ENCODE data around the gene TOMT. TPM values are rescaled to one million over a fixed set of nuclear protein-coding genes. Genes with fewer than 3 reads are reported as not detected.

The TOMT gene
- total and polyA plus RNA-seq, 7 experiments from 2014 or later, result 0.42 TPM; not detected in 6

DNA sequence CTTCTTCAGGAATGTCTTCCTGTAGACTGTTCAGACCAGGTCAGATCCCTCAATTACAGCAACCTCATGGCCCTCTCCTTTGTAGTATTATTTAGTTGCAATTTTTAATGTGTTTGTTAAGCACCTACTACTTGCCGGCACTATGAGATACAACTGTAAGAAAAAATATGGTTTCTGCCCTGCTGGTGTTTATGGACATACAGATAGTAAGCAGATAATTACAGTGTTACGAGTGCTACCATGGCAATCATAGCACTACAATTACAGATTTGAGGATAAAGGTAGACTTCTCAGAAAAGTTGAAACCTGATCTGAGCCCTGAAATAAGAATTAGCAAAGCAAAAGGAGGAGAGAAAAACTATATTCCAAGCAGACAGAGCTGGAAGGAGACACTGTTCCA is 22.3 kb upstream of the TOMT start:
- CTCF ChIA-PET, result interaction anchor here (4.1 kb wide), 1 partner anchor 58 kb away, joined by 26 read pairs; no protein-coding TSS in a partner anchor
- H3K9me3 ChIP-seq (ENCODE audit: control insufficient read depth in 2 of 3, low read length in 3 of 3), result no peaks in the 10 kb centered on the region
- H3K4me3 ChIP-seq (ENCODE audit: low read length), result no peak overlapping the region
- H3K27ac Mint-ChIP-seq, result peak overlapping the region; percentile 53 to 100 (median 84)
- H3K36me3 Mint-ChIP-seq, result peaks cover 0 to 8% (median 0%) of the 10 kb centered on the region in 5 donors
- peaks cover 10% of the 10 kb centered on the region in 2 donors for H3K4me1 ChIP-seq (ENCODE audit: control insufficient read depth in 2 of 2, insufficient read depth in 2 of 2, low read length in 2 of 2)
- POLR2A ChIA-PET, result interaction anchor here (1.4 to 3.8 kb wide), 3 partner anchors 18 to 44 kb away, joined by 4 to 36 read pairs (median 25); partner anchors contain the start of gene ANAPC15
- peaks cover 0 to 3% (median 0%) of the 10 kb centered on the region in 11 donors for H3K9me3 Mint-ChIP-seq
- no peak overlapping the region for H3K4me3 Mint-ChIP-seq
- no peaks in the 10 kb centered on the region for H3K27me3 Mint-ChIP-seq
- no peak for DNase-seq
- H3K36me3 ChIP-seq (ENCODE audit: control insufficient read depth in 2 of 3, insufficient read depth in 3 of 3, low read length in 3 of 3), result peaks cover 0 to 6% (median 0%) of the 10 kb centered on the region in 3 experiments
- H3K27ac ChIP-seq (ENCODE audit: low read depth, low read length), result no peak overlapping the region
- peaks cover 25 to 54% (median 43%) of the 10 kb centered on the region in 7 donors for H3K4me1 Mint-ChIP-seq
- intact Hi-C loops (cut with micrococcal nuclease), result no loop called here
- no peak for ATAC-seq
- no peaks in the 10 kb centered on the region for H3K27me3 ChIP-seq (ENCODE audit: control insufficient read depth in 2 of 2, insufficient read depth in 2 of 2, low read length in 2 of 2)

DNA sequence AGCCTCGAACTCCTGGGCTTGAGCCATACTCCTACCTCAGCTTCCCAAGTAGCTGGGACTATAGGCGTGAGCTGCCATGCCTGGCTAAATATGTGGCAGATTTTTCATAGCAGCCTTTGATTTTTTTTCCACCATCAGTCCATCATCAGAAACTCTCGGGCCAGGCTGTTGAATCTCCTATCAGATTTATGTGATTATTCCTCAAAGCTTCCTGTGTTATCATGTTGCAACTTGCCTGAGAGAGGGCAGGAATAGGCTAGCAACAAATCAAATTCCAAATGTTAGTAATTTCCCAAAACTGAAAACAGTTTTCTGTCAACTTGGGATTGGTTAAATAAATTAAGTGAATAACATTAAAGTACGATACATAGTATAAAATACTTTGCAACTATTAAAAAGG is 21.6 kb upstream of the TOMT start:
- no peak for ATAC-seq
- CTCF ChIA-PET, result interaction anchor here (0.6 to 4.1 kb wide), 3 partner anchors 11 to 59 kb away, joined by 3 to 26 read pairs (median 4); no protein-coding TSS in a partner anchor
- Histone ChIP-seq H3K9me3 (ENCODE audit: control insufficient read depth in 2 of 3, low read length in 3 of 3) (no peaks in the 10 kb centered on the region), H3K27me3 (ENCODE audit: control insufficient read depth in 2 of 2, insufficient read depth in 2 of 2, low read length in 2 of 2) (no peaks in the 10 kb centered on the region), H3K4me3 (ENCODE audit: low read length) (no peak overlapping the region), H3K27ac (ENCODE audit: low read depth, low read length) (no peak overlapping the region), H3K4me1 (ENCODE audit: control insufficient read depth in 2 of 2, insufficient read depth in 2 of 2, low read length in 2 of 2) (peaks cover 8 to 10% of the 10 kb centered on the region in 2 donors), H3K36me3 (ENCODE audit: control insufficient read depth in 2 of 3, insufficient read depth in 3 of 3, low read length in 3 of 3) (peaks cover 0 to 6% (median 0%) of the 10 kb centered on the region in 3 experiments)
- Mint-ChIP-seq H3K36me3 (peaks cover 0 to 8% (median 0%) of the 10 kb centered on the region in 5 donors), H3K4me3 (no peak overlapping the region), H3K27ac (peak overlapping the region in 6 of 9 donors; percentile 49 to 100 (median 88)), H3K4me1 (peaks cover 22 to 47% (median 36%) of the 10 kb centered on the region in 7 donors), H3K9me3 (peaks cover 0 to 3% (median 0%) of the 10 kb centered on the region in 11 donors), H3K27me3 (no peaks in the 10 kb centered on the region)
- POLR2A ChIA-PET, result interaction anchor here (0.7 to 3.8 kb wide), 5 partner anchors 12 to 54 kb away, joined by 3 to 36 read pairs (median 4); partner anchors contain the start of gene ANAPC15
- intact Hi-C loops (cut with micrococcal nuclease), result no loop called here
- DNase-seq, result no peak

DNA sequence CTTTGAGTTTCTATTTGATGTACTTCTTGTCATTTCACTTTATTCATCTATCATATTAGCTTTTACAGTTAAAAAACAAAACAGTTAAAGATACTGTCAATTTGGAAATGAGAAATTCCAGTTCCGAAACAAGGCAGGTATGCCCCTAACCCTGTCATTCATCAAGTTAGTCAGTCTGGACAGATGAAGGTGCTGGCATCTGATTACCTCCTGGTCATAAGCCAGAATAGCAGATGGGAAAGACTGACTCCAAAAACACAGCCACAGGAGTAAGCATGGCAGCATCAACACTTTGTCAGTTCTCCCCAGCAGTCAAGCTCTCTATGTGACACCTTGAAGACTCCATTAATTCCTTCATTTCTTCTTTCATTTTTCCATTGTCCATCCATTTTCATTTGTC is 20.8 kb upstream of the TOMT start:
- Mint-ChIP-seq H3K27ac (peak overlapping the region in 7 of 9 donors; percentile 29 to 75 (median 58)), H3K9me3 (peaks cover 0 to 3% (median 0%) of the 10 kb centered on the region in 11 donors), H3K27me3 (no peaks in the 10 kb centered on the region), H3K4me3 (no peak overlapping the region), H3K4me1 (peaks cover 15 to 42% (median 31%) of the 10 kb centered on the region in 7 donors), H3K36me3 (peaks cover 0 to 13% (median 0%) of the 10 kb centered on the region in 5 donors)
- intact Hi-C loops (cut with micrococcal nuclease), result no loop called here
- POLR2A ChIA-PET, result interaction anchor here (0.7 to 3.8 kb wide), 7 partner anchors 11 to 55 kb away, joined by 3 to 36 read pairs (median 4); partner anchors contain the start of gene ANAPC15
- DNase-seq (no peak), ATAC-seq (no peak)
- Histone ChIP-seq H3K9me3 (ENCODE audit: control insufficient read depth in 2 of 3, low read length in 3 of 3) (no peaks in the 10 kb centered on the region), H3K36me3 (ENCODE audit: control insufficient read depth in 2 of 3, insufficient read depth in 3 of 3, low read length in 3 of 3) (peaks cover 0 to 6% (median 4%) of the 10 kb centered on the region in 3 experiments), H3K4me3 (ENCODE audit: low read length) (no peak overlapping the region), H3K27ac (ENCODE audit: low read depth, low read length) (no peak overlapping the region), H3K27me3 (ENCODE audit: control insufficient read depth in 2 of 2, insufficient read depth in 2 of 2, low read length in 2 of 2) (no peaks in the 10 kb centered on the region), H3K4me1 (ENCODE audit: control insufficient read depth in 2 of 2, insufficient read depth in 2 of 2, low read length in 2 of 2) (peaks cover 0 to 10% of the 10 kb centered on the region in 2 donors)
- CTCF ChIA-PET, result interaction anchor here (0.6 to 4.1 kb wide), 5 partner anchors 34 to 63 kb away, joined by 3 to 26 read pairs (median 4); no protein-coding TSS in a partner anchor

DNA sequence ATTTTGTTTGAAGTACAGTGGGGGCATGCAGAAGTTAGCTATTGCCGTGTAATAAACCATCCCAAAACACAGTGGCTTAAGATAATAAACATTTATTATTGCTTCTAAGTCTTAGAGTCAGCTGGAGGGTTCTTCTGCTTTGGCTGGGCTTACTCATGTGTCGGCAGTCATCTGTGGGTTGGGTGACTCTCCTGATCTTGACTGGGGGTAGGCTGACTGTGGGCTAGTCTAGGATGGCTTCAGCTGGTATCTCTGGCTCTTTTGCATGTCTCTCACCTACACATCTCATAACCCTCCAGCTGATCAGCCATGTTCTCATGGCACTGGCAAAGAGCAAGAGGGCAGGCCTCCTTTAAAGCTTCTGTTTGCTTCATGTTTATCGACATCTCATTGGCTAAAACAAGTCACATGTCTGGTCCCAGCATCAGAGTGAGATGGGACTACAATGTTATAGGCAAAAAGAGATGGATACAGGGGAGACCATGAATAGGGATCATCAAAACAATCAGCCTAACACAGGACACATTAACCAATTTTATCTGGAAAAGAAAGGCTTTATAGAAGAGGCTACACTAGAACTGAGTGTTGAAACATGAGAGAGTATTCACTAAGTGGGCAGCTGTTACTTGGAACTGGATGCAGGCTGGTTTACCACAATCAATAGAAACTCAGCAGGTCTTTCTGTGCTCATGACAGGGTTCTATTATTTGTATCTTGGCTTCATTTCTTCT is 19.9 kb upstream of the TOMT start:
- Mint-ChIP-seq H3K27me3 (no peaks in the 10 kb centered on the region), H3K4me3 (no peak overlapping the region), H3K36me3 (peaks cover 0 to 15% (median 0%) of the 10 kb centered on the region in 5 donors), H3K4me1 (peaks cover 12 to 33% (median 24%) of the 10 kb centered on the region in 7 donors), H3K9me3 (peaks cover 0 to 3% (median 0%) of the 10 kb centered on the region in 11 donors), H3K27ac (peak overlapping the region in 8 of 9 donors; percentile 58 to 83 (median 76))
- H3K27me3 ChIP-seq (ENCODE audit: control insufficient read depth in 2 of 2, insufficient read depth in 2 of 2, low read length in 2 of 2), result no peaks in the 10 kb centered on the region
- ChIA-PET CTCF (interaction anchor here (0.9 to 4.1 kb wide), 6 partner anchors 15 to 63 kb away, joined by 3 to 26 read pairs (median 6); no protein-coding TSS in a partner anchor), POLR2A (interaction anchor here (0.6 to 3.8 kb wide), 7 partner anchors 14 to 67 kb away, joined by 3 to 36 read pairs (median 3); no protein-coding TSS in a partner anchor)
- no peaks in the 10 kb centered on the region for H3K9me3 ChIP-seq (ENCODE audit: control insufficient read depth in 2 of 3, low read length in 3 of 3)
- DNase-seq, result no peak
- no peak overlapping the region for H3K27ac ChIP-seq (ENCODE audit: low read depth, low read length)
- H3K4me3 ChIP-seq (ENCODE audit: low read length), result no peak overlapping the region
- H3K4me1 ChIP-seq (ENCODE audit: control insufficient read depth in 2 of 2, insufficient read depth in 2 of 2, low read length in 2 of 2), result peaks cover 0 to 9% of the 10 kb centered on the region in 2 donors
- H3K36me3 ChIP-seq (ENCODE audit: control insufficient read depth in 2 of 3, insufficient read depth in 3 of 3, low read length in 3 of 3), result peaks cover 0 to 10% (median 6%) of the 10 kb centered on the region in 3 experiments
- intact Hi-C loops (cut with micrococcal nuclease), result no loop called here
- no peak for ATAC-seq

DNA sequence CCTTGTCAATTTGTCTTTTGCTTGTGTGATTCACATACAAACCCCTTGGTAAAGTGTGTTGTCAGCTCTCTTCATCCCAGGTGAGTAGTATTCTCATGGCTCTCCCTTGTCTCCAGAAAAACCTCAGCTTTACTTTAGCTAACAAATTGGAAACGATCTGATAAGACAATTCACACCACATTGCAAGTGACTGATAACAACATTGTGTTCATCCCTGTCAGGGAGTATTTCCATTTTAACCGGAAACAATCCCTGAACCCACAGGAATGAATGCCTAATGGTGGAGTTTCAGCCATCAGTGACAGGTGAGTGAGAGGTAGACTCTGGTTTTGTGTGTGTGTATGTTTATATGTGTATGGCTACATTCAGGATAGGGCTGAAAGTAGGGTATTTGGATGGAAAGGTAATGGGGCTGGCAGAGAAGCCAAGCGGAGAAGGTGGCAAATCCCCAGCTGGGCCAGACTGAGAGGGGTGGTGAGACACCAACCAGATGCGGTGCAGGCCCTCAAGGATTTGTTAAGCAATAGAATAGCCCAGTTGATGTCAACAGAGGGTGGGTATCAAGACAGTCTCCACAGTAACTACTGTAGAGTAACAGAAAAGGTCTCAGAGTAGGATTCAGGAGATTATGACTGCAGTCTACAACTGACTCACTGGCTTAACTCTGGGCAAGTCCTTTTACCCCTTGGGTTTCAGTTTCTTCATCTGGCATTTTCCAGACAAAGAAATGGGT is 17.5 kb upstream of the TOMT start:
- Mint-ChIP-seq H3K27ac (peak overlapping the region in 8 of 9 donors; percentile 31 to 81 (median 68)), H3K4me3 (no peak overlapping the region)
- intact Hi-C loops (cut with micrococcal nuclease), result no loop called here

More for the DNA sequence above, 17.5 kb upstream of the TOMT start:
- H3K4me1 Mint-ChIP-seq, result peaks cover 11 to 27% (median 20%) of the 10 kb centered on the region in 7 donors
- POLR2A ChIA-PET, result interaction anchor here (0.7 kb wide), 1 partner anchor 49 kb away, joined by 3 read pairs; no protein-coding TSS in a partner anchor
- Histone ChIP-seq H3K27me3 (ENCODE audit: control insufficient read depth in 2 of 2, insufficient read depth in 2 of 2, low read length in 2 of 2) (no peaks in the 10 kb centered on the region), H3K27ac (ENCODE audit: low read depth, low read length) (no peak overlapping the region), H3K9me3 (ENCODE audit: control insufficient read depth in 2 of 3, low read length in 3 of 3) (no peaks in the 10 kb centered on the region), H3K36me3 (ENCODE audit: control insufficient read depth in 2 of 3, insufficient read depth in 3 of 3, low read length in 3 of 3) (peaks cover 0 to 10% (median 6%) of the 10 kb centered on the region in 3 experiments), H3K4me3 (ENCODE audit: low read length) (no peak overlapping the region), H3K4me1 (ENCODE audit: control insufficient read depth in 2 of 2, insufficient read depth in 2 of 2, low read length in 2 of 2) (peaks cover 0 to 3% of the 10 kb centered on the region in 2 donors)
- H3K36me3 Mint-ChIP-seq, result peaks cover 0 to 15% (median 0%) of the 10 kb centered on the region in 5 donors
- ATAC-seq (no peak), DNase-seq (no peak)
- CTCF ChIA-PET, result interaction anchor here (0.9 to 1.1 kb wide), 2 partner anchors 16 to 63 kb away, joined by 3 to 4 read pairs; no protein-coding TSS in a partner anchor
- H3K9me3 Mint-ChIP-seq, result no peaks in the 10 kb centered on the region
- no peaks in the 10 kb centered on the region for H3K27me3 Mint-ChIP-seq
